Measurements from ENCODE around the gene CKLF. TPM values are rescaled to one million over a fixed set of nuclear protein-coding genes. Genes with fewer than 3 reads are reported as not detected.

CKLF gene
- total RNA-seq, 1 experiment from 2014 or later: 77.1 TPM

GRCh38 chr16:66515596-66516508 lies 36.5 kb upstream of the CKLF start:
- BruUV-seq (replicated peaks): no TSS peak
- CTCF ChIA-PET: no interaction called here
- intact Hi-C loops (cut with micrococcal nuclease; ENCODE audit: unreplicated experiment): loop anchor here (10.0 kb wide), 2 partner anchors 241 to 419 kb away; partner anchors contain the start of genes CES2 and CIAO2B

DNA sequence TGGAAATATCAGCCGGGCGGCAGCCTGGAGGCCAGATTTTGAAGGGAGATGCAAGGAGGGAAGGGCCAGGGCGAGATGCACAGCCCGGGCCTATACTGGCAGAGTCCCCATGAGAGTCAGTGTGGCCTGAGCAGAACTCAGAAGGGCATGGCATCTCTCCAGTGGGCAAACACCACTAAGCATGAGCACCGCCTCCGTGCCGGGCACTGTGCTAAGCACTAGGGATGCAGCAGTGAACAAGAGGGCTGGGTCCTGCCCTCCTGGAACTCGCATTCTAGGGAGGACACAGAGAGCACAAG lies 35.9 kb upstream of the CKLF start:
- TF ChIP-seq CTCF (conservative IDR thresholded peaks at IDR 0.05) (no peak), EZH2 (IDR thresholded peaks at IDR 0.05; ENCODE audit: low read depth) (no peak)
- no peak overlapping the region for H2AFZ ChIP-seq
- H3K9me3 ChIP-seq (ENCODE audit: insufficient read depth, low read depth): no peaks in the 10 kb centered on the region
- H3K4me1 ChIP-seq (replicated peaks; ENCODE audit: insufficient read depth): peaks cover 78% of the 10 kb centered on the region
- H3K79me2 ChIP-seq (ENCODE audit: low read depth): no peaks in the 10 kb centered on the region
- POLR2A ChIA-PET (ENCODE audit: unreplicated experiment): no interaction called here
- no peak overlapping the region; the same call in 1 of the 2 replicates for H3K27ac ChIP-seq
- no peaks in the 10 kb centered on the region for H3K27me3 ChIP-seq (ENCODE audit: insufficient read depth, low read depth)
- H3F3A ChIP-seq (ENCODE audit: insufficient read depth, low read depth): peaks cover 38% of the 10 kb centered on the region
- CTCF ChIA-PET: no interaction called here
- no peaks in the 10 kb centered on the region for H3K9me2 ChIP-seq (ENCODE audit: insufficient read depth)
- intact Hi-C loops (cut with micrococcal nuclease; ENCODE audit: unreplicated experiment): loop anchor here (10.0 kb wide), 2 partner anchors 242 to 418 kb away; partner anchors contain the start of genes CES2 and CIAO2B
- H3K36me3 ChIP-seq (ENCODE audit: low read depth): no peaks in the 10 kb centered on the region
- no TSS peak for BruUV-seq (replicated peaks)
- no peak for DNase-seq
- H4K20me1 ChIP-seq (ENCODE audit: insufficient read depth): no peaks in the 10 kb centered on the region
- peak overlapping the region; percentile 62 for H3K4me2 ChIP-seq
- no peak overlapping the region for H3K4me3 ChIP-seq

More at GRCh38 chr16:66515596-66516508, 36.5 kb upstream of the CKLF start:
- Histone ChIP-seq H3K27me3 (ENCODE audit: insufficient read depth, low read depth) (no peaks in the 10 kb centered on the region), H3K9me2 (ENCODE audit: insufficient read depth) (no peaks in the 10 kb centered on the region), H3K79me2 (ENCODE audit: low read depth) (no peaks in the 10 kb centered on the region), H2AFZ (no peak overlapping the region), H3K4me1 (replicated peaks; ENCODE audit: insufficient read depth) (peaks cover 78% of the 10 kb centered on the region), H3F3A (ENCODE audit: insufficient read depth, low read depth) (peaks cover 41% of the 10 kb centered on the region), H4K20me1 (ENCODE audit: insufficient read depth) (no peaks in the 10 kb centered on the region), H3K4me2 (peak overlapping the region; percentile 62), H3K9me3 (ENCODE audit: insufficient read depth, low read depth) (no peaks in the 10 kb centered on the region), H3K27ac (no peak overlapping the region; the same call in 1 of the 2 replicates), H3K4me3 (no peak overlapping the region), H3K36me3 (ENCODE audit: low read depth) (no peaks in the 10 kb centered on the region)
- no peak for TF ChIP-seq EZH2 (IDR thresholded peaks at IDR 0.05; ENCODE audit: low read depth)
- peak; percentile 55 for TF ChIP-seq CTCF (conservative IDR thresholded peaks at IDR 0.05)
- POLR2A ChIA-PET (ENCODE audit: unreplicated experiment): no interaction called here
- no peak for DNase-seq

DNA sequence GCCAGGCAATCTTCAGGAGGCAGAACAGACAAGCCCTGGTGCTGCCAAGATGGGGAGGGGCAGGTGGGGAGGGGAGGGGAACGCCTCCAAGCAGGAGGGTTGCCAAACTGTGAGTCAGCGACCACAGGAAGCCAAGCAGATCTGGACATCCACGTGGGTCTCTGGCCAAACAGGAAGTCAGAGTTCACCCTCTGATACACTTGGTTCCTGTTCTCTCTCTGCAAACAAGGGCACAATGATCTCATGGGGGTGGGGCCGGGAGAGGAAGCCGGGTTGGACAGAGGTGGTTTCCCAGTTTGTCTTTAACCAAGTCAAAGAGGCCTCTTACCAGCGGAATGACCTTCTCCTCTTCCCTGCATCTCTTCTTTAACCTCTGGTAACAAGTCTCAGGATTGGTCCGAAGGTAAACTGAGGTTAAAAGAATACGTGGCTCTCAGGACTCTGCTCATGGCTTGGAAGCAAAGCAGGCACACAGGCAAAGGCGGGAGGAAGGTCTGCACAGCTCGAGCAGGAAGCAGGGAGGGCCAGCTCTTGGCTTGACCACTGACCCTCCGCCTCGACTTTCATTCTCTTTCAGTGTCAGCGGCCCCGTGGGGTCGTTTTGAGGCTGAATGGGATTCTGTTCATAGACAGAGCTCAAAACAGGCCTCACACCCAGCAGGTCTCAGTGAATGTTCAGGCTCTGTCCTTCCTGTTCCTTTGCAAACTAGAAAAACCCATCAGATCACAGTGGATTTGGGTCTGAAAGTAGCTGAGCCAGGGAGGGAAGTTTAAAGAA lies 35.4 kb upstream of the CKLF start:
- H3K4me3 ChIP-seq: peak overlapping the region; percentile 25; the same call in 1 of the 2 replicates
- H3K9me2 ChIP-seq (ENCODE audit: insufficient read depth): no peaks in the 10 kb centered on the region
- H4K20me1 ChIP-seq (ENCODE audit: insufficient read depth): no peaks in the 10 kb centered on the region
- CTCF ChIA-PET: interaction anchor here (0.5 kb wide), 1 partner anchor 152 kb away, joined by 3 read pairs; no protein-coding TSS in a partner anchor
- H3K36me3 ChIP-seq (ENCODE audit: low read depth): no peaks in the 10 kb centered on the region
- TSS peak; percentile 94 for BruUV-seq (replicated peaks)
- POLR2A ChIA-PET (ENCODE audit: unreplicated experiment): no interaction called here
- H3K9me3 ChIP-seq (ENCODE audit: insufficient read depth, low read depth): no peaks in the 10 kb centered on the region
- H3K79me2 ChIP-seq (ENCODE audit: low read depth): no peaks in the 10 kb centered on the region
- peak overlapping the region; percentile 71 for H3K4me2 ChIP-seq
- no peaks in the 10 kb centered on the region for H3K27me3 ChIP-seq (ENCODE audit: insufficient read depth, low read depth)
- peaks cover 78% of the 10 kb centered on the region for H3K4me1 ChIP-seq (replicated peaks; ENCODE audit: insufficient read depth)
- H3K27ac ChIP-seq: peak overlapping the region; percentile 84
- H2AFZ ChIP-seq: no peak overlapping the region
- TF ChIP-seq CTCF (conservative IDR thresholded peaks at IDR 0.05) (no peak), EZH2 (IDR thresholded peaks at IDR 0.05; ENCODE audit: low read depth) (no peak)
- intact Hi-C loops (cut with micrococcal nuclease; ENCODE audit: unreplicated experiment): loop anchor here (10.0 kb wide), 2 partner anchors 242 to 418 kb away; partner anchors contain the start of genes CES2 and CIAO2B
- peaks cover 38% of the 10 kb centered on the region for H3F3A ChIP-seq (ENCODE audit: insufficient read depth, low read depth)
- peak; percentile 91 to 98 for DNase-seq

Data from PC-9 (cell line).